ENCODE results near the gene ITGA5.

- TF ChIP-seq CTCF (IDR thresholded peaks at IDR 0.05) = no peak
- TF ChIP-seq POLR2A (IDR thresholded peaks at IDR 0.05) = no peak
Measured at GRCh38 chr12:54429014-54429471, 10.0 kb upstream of the ITGA5 start.

Data from body of pancreas (tissue), 4 donors.